ENCODE data around the gene ANKFY1.
A peak's percentile ranks its signal among the peaks of the same experiment; 100 is the strongest.

Gene ANKFY1

DNA sequence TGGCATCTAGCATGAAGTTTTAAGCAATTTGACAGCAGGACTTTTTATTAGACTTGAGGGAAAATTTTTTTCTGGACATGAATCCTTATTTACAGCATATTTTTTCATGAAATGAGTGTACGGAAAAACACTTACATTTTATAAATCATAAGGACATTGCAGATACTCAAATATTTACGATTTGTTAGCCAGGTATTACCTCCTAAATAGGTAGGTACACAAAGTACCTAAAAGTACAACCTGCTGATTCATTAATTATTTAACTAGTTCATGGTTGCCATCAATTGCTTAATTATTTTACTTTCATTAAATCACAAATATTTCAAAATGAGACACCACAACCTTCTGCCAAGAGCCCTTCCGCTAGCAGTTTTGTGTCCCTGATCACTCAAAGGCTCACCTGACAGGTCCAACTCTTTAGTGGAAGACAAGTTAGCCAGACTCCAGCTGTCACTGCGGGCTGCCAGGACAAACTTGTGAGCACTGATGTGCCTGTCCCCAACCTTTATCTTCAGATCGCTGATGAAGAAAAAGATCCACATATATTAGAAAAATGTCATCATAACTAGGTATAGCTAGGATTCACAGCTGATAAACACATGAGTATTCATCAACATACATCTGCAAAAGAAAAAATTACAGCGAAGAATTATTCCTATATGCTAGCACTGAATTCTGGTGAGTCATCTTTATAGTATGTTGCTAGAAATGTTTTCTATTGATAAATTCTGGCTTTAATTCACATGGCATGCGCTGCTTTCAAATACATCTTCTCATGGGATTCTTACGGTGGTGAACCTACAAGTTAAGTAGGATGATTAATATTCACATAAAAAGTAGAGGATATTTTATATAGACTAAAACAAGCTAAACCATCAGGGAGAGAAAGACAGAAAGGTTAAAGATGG is 28.2 kb downstream of the ANKFY1 start:
- Histone ChIP-seq H3K4me1 (ENCODE audit: control insufficient read depth in 1 of 2, insufficient read depth in 2 of 2, low read length in 2 of 2) (peaks cover 0 to 20% of the 10 kb centered on the region in 2 donors), H3K4me3 (ENCODE audit: low read depth in 1 of 2, low read length in 2 of 2) (no peak overlapping the region), H3K27me3 (ENCODE audit: low read depth, low read length) (no peaks in the 10 kb centered on the region), H3K9me3 (ENCODE audit: control insufficient read depth in 1 of 2, low read length in 2 of 2) (no peaks in the 10 kb centered on the region), H3K27ac (ENCODE audit: low read length) (peak overlapping the region; percentile 14), H3K36me3 (ENCODE audit: control insufficient read depth in 1 of 2, insufficient read depth in 2 of 2, low read length in 2 of 2) (peaks cover 11 to 16% of the 10 kb centered on the region in 2 donors)

DNA sequence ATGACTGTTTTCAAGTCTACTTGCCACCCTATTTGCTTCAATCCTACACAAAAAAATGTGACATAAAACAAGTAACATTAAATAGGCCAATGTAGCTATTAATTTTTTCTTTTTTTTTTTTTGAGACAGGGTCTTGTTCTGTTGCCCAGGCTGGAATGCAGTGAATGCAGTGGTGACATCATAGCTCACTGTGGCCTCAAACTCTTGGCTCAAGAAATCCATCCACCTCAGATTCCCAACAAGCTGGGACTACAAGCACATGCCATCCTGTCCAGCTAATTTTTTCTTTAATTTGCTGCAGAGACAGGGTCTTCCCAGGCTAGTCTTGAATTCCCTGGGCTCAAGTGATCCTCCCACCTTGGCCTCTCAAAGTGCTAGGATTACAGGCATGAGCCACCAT is 29.4 kb downstream of the ANKFY1 start:
- H3K27me3 ChIP-seq (ENCODE audit: low read depth, low read length): no peaks in the 10 kb centered on the region
- peak overlapping the region; percentile 8 for H3K27ac ChIP-seq (ENCODE audit: low read length)
- peaks cover 0 to 21% of the 10 kb centered on the region in 2 donors for H3K4me1 ChIP-seq (ENCODE audit: control insufficient read depth in 1 of 2, insufficient read depth in 2 of 2, low read length in 2 of 2)
- peaks cover 9 to 17% of the 10 kb centered on the region in 2 donors for H3K36me3 ChIP-seq (ENCODE audit: control insufficient read depth in 1 of 2, insufficient read depth in 2 of 2, low read length in 2 of 2)
- no peak overlapping the region for H3K4me3 ChIP-seq (ENCODE audit: low read depth in 1 of 2, low read length in 2 of 2)
- H3K9me3 ChIP-seq (ENCODE audit: control insufficient read depth in 1 of 2, low read length in 2 of 2): no peaks in the 10 kb centered on the region

DNA sequence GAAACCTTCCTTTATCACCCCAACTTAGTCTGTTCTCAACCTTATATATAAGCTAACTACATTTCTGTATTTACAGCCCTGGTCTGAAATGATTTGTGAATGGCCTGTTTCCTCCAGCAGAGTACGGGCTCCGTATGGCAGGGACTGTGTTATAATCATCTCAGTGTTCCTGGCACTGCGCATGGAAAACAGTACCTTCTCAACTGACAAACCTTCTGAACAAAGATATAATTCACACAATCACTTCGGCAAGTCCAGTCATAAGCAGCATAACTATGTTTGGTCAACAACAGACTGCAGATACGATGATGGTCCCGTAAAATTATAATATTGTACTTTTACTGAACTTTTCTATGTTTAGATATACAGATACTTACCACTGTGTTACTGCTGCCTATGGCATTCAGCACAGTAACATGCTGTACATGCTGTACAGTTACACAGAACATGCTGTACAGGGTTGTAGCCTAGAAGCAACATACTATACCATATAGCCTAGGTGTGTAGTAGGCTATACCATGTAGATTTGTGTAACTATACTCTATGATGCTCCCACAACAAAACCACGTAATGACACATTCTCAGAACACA is 30.0 kb downstream of the ANKFY1 start:
- no peak overlapping the region for H3K4me3 ChIP-seq (ENCODE audit: low read depth in 1 of 2, low read length in 2 of 2)
- peak overlapping the region; percentile 60 for H3K27ac ChIP-seq (ENCODE audit: low read length)
- H3K9me3 ChIP-seq (ENCODE audit: control insufficient read depth in 1 of 2, low read length in 2 of 2): no peaks in the 10 kb centered on the region
- peaks cover 0 to 21% of the 10 kb centered on the region in 2 donors for H3K4me1 ChIP-seq (ENCODE audit: control insufficient read depth in 1 of 2, insufficient read depth in 2 of 2, low read length in 2 of 2)
- H3K36me3 ChIP-seq (ENCODE audit: control insufficient read depth in 1 of 2, insufficient read depth in 2 of 2, low read length in 2 of 2): peaks cover 5 to 17% of the 10 kb centered on the region in 2 donors
- H3K27me3 ChIP-seq (ENCODE audit: low read depth, low read length): no peaks in the 10 kb centered on the region

DNA sequence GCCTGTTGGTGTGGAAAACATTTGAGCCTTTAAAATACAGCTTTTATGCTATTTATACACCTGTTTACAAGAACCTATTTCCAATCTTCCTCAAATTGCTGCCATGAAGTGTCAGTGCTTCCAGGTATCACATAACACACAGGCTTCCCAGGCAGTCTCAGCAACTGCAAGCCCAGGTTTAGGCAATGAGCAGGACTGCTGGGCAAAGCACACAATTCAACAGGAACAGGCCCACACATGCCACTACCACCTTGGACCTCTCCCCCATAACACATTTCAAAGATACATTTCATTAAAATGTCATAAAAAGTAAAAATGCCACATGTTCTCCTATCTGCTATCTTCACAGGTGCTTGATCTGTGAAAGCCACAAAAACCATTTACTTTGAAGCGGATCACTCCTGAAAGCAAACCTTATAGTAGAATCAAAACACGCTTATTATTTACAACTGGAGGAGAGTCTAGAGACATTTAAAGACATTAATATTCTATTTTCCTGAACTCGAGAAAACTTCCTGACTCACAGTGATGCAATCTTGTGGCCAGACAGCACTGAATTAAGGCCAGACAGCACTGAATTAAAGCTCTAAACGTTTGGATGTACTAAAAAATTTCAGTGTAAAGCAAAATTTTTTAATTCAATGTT is 31.5 kb downstream of the ANKFY1 start:
- H3K4me1 ChIP-seq (ENCODE audit: control insufficient read depth in 1 of 2, insufficient read depth in 2 of 2, low read length in 2 of 2): peaks cover 0 to 33% of the 10 kb centered on the region in 2 donors
- H3K27ac ChIP-seq (ENCODE audit: low read length): peak overlapping the region; percentile 60
- peaks cover 5 to 17% of the 10 kb centered on the region in 2 donors for H3K36me3 ChIP-seq (ENCODE audit: control insufficient read depth in 1 of 2, insufficient read depth in 2 of 2, low read length in 2 of 2)
- H3K9me3 ChIP-seq (ENCODE audit: control insufficient read depth in 1 of 2, low read length in 2 of 2): no peaks in the 10 kb centered on the region
- H3K27me3 ChIP-seq (ENCODE audit: low read depth, low read length): no peaks in the 10 kb centered on the region
- no peak overlapping the region for H3K4me3 ChIP-seq (ENCODE audit: low read depth in 1 of 2, low read length in 2 of 2)

DNA sequence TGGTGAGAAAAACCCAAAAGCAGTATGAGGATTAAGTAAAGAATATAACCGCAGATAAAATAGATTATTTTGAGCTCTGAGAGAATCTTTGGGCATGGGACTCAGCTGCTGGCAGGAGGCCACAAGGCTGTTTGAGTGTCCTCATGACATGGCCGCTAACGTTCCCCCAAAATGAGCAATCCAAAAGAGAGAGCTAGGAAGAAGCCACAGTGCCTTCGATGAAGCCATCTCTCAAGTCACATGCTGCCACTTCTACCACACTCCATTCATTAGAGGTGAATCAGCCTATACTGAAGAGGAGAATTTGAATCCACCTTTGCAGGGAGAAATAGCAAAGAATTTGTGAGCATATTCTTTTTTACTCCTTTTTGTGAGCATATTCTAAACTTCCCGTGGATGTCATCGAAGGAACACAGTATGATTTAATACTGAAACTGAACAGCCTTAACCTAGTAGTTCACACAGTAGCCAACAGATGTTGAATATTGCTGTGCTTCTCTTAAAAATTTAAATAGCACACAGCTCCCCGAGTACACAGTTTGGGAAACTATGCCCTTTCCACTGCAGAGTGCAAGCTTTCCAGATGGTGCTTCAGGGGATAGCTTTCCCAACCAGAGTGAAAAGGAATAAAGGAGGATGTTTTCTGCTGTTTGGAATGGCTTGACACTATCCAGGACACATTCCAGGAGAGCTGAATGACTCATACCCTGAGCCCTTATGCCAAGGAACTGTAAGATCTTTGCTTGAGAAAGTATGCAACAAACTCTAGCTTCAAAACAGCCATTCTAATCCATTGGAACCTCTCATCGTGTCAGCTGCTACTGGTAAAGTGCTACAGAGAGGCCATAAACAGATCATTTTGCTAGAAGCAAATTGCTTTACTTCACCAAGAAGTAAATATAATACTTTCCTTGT is 33.9 kb downstream of the ANKFY1 start:
- H3K4me3 ChIP-seq (ENCODE audit: low read depth in 1 of 2, low read length in 2 of 2): peak overlapping the region in 1 of 2 donors; percentile 43
- peaks cover 0 to 30% of the 10 kb centered on the region in 2 donors for H3K4me1 ChIP-seq (ENCODE audit: control insufficient read depth in 1 of 2, insufficient read depth in 2 of 2, low read length in 2 of 2)

DNA sequence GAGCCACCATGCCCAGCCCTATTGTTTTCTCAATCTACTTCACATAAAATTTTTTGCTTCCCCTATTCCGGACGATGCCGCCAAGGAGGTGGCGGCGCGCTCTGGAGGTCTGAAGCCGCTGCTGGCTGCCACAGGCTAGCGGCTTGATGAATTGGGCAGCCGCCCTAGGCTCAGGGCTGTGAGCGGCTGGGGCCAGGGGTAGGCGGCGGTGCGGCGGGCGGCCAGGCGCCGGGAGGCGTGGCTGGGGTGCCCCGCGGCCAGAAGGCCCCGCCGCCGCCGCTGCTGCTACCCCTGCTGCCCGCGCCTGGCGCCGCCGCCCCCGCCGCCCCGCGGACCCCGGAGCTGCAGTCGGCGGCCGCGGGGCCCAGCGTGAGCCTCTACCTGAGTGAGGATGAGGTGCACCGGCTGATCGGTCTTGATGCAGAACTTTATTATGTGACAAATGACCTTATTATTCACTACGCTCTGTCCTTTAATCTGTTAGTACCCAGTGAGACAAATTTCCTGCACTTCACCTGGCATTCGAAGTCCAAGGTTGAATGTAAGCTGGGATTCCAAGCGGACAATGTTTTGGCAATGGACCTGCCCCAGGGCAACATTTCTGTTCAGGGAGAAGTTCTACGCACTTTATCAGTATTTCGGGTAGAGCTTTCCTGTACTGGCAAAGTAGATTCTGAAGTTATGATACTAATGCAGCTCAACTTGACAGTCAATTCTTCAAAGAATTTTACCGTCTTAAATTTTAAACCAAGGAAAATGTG is 41.7 kb downstream of the ANKFY1 start:
- no peak overlapping the region for H3K4me3 ChIP-seq (ENCODE audit: low read depth in 1 of 2, low read length in 2 of 2)
- peaks cover 0 to 14% of the 10 kb centered on the region in 2 donors for H3K4me1 ChIP-seq (ENCODE audit: control insufficient read depth in 1 of 2, insufficient read depth in 2 of 2, low read length in 2 of 2)
- H3K9me3 ChIP-seq (ENCODE audit: control insufficient read depth in 1 of 2, low read length in 2 of 2): no peaks in the 10 kb centered on the region
- H3K27ac ChIP-seq (ENCODE audit: low read length): no peak overlapping the region
- H3K36me3 ChIP-seq (ENCODE audit: control insufficient read depth in 1 of 2, insufficient read depth in 2 of 2, low read length in 2 of 2): peaks cover 9% of the 10 kb centered on the region in 2 donors
- H3K27me3 ChIP-seq (ENCODE audit: low read depth, low read length): no peaks in the 10 kb centered on the region

More for the DNA sequence above, 33.9 kb downstream of the ANKFY1 start:
- H3K27me3 ChIP-seq (ENCODE audit: low read depth, low read length): no peaks in the 10 kb centered on the region
- no peaks in the 10 kb centered on the region for H3K9me3 ChIP-seq (ENCODE audit: control insufficient read depth in 1 of 2, low read length in 2 of 2)
- peak overlapping the region; percentile 88 for H3K27ac ChIP-seq (ENCODE audit: low read length)
- H3K36me3 ChIP-seq (ENCODE audit: control insufficient read depth in 1 of 2, insufficient read depth in 2 of 2, low read length in 2 of 2): peaks cover 2 to 9% of the 10 kb centered on the region in 2 donors

DNA sequence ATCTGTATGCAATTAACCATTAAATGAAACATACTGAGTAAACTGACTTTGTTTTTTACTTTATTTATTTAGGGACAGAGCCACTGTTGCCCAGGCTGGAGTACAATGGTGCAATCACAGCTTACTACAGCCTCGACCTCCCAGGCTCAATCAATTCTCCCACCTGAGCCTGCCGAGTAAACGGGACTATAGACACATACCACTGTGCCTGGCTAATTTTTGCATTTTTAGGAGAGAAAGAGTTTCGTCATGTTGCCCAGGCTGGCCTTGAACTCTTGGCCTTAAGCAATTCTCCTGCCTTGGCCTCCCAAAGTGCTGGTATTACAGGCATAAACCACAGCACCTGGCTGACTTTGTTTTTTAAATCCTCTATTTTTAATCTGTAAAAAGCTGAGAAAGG is 42.6 kb downstream of the ANKFY1 start:
- Histone ChIP-seq H3K4me1 (ENCODE audit: control insufficient read depth in 1 of 2, insufficient read depth in 2 of 2, low read length in 2 of 2) (peaks cover 3 to 14% of the 10 kb centered on the region in 2 donors), H3K27ac (ENCODE audit: low read length) (peak overlapping the region; percentile 83), H3K36me3 (ENCODE audit: control insufficient read depth in 1 of 2, insufficient read depth in 2 of 2, low read length in 2 of 2) (peaks cover 9 to 12% of the 10 kb centered on the region in 2 donors), H3K4me3 (ENCODE audit: low read depth in 1 of 2, low read length in 2 of 2) (peak overlapping the region in 1 of 2 donors; percentile 3), H3K9me3 (ENCODE audit: control insufficient read depth in 1 of 2, low read length in 2 of 2) (no peaks in the 10 kb centered on the region), H3K27me3 (ENCODE audit: low read depth, low read length) (no peaks in the 10 kb centered on the region)

DNA sequence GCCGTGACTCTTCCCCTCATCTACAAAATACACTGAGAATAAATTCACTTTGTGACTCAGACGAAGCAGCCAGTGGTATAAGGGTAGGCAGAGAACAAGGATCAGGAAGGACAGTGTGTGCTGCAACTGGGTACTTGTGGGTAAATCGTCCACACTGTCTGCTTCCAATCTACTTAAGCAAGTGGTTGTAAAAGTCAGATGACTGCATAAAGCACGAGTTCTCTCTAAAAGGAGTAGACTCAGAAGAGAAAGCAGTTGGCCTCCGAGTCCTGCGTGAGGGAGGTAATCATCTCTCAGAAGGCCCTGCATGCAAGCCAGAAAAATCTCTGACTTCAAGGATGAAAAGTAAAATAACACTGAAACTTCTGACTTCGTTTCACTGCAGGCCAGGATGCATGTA is 43.1 kb downstream of the ANKFY1 start:
- H3K4me1 ChIP-seq (ENCODE audit: control insufficient read depth in 1 of 2, insufficient read depth in 2 of 2, low read length in 2 of 2): peaks cover 7 to 18% of the 10 kb centered on the region in 2 donors
- H3K27ac ChIP-seq (ENCODE audit: low read length): peak overlapping the region; percentile 83

DNA sequence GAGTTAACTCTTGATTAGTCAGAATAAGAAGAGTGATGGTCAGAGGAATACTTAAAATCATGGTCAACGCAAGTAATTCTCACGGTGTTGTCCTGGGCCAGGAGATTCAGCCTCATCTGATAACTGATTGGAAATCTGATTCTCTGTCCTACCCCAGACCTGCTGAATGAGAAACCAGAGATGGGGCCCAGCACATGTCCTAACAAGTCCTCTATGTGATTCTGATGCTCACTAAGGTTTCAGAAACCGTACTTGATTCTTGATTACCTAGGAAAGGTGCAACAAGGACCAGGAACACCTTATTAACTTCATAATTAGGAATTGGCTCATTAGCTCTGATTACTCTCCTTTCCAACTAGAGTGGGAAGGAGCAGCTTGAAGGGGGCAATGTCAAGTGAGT is 44.5 kb downstream of the ANKFY1 start:
- Histone ChIP-seq H3K27ac (ENCODE audit: low read length) (no peak overlapping the region), H3K4me3 (ENCODE audit: low read depth in 1 of 2, low read length in 2 of 2) (no peak overlapping the region), H3K36me3 (ENCODE audit: control insufficient read depth in 1 of 2, insufficient read depth in 2 of 2, low read length in 2 of 2) (peaks cover 9 to 15% of the 10 kb centered on the region in 2 donors), H3K9me3 (ENCODE audit: control insufficient read depth in 1 of 2, low read length in 2 of 2) (no peaks in the 10 kb centered on the region), H3K27me3 (ENCODE audit: low read depth, low read length) (no peaks in the 10 kb centered on the region), H3K4me1 (ENCODE audit: control insufficient read depth in 1 of 2, insufficient read depth in 2 of 2, low read length in 2 of 2) (peaks cover 7 to 19% of the 10 kb centered on the region in 2 donors)

More for the DNA sequence above, 43.1 kb downstream of the ANKFY1 start:
- H3K27me3 ChIP-seq (ENCODE audit: low read depth, low read length): no peaks in the 10 kb centered on the region
- peaks cover 9 to 15% of the 10 kb centered on the region in 2 donors for H3K36me3 ChIP-seq (ENCODE audit: control insufficient read depth in 1 of 2, insufficient read depth in 2 of 2, low read length in 2 of 2)
- no peaks in the 10 kb centered on the region for H3K9me3 ChIP-seq (ENCODE audit: control insufficient read depth in 1 of 2, low read length in 2 of 2)
- H3K4me3 ChIP-seq (ENCODE audit: low read depth in 1 of 2, low read length in 2 of 2): peak overlapping the region in 1 of 2 donors; percentile 3

All from muscle layer of duodenum (tissue), 2 donors.